Osteoblast (primary cell): Measurements from ENCODE around the gene PLA2G2C. TPM values are rescaled to one million over a fixed set of nuclear protein-coding genes. Genes with fewer than 3 reads are reported as not detected.

ENCODE experiments used
- DNase-seq: peaks from one replicate; pipeline ENCODE4 v3.0.0; 2011; ENCODE audit warnings: low spot score, mixed read lengths; ENCODE audit not compliant: insufficient read length; ENCODE audit errors: missing footprints
- H2AFZ ChIP-seq: 2 replicates; pipeline ENCODE4 v1.6.0; 2011; ENCODE audit warnings: mild to moderate bottlenecking, low read length
- H3K27ac ChIP-seq: 2 replicates; pipeline ENCODE4 v1.5.1; 2011; ENCODE audit warnings: mild to moderate bottlenecking, low read depth, low read length, moderate library complexity
- H3K27me3 ChIP-seq: 2 replicates; pipeline ENCODE4 v1.6.0; 2012; ENCODE audit warnings: mild to moderate bottlenecking, control low read depth, inconsistent platforms, low read length, moderate library complexity; ENCODE audit not compliant: insufficient read depth
- H3K36me3 ChIP-seq: 2 replicates; pipeline ENCODE4 v1.5.1; 2011; ENCODE audit warnings: mild to moderate bottlenecking, low read length, control low read depth, moderate library complexity; ENCODE audit not compliant: insufficient read depth
- H3K4me1 ChIP-seq: 2 replicates; pipeline ENCODE4 v1.5.1; 2011; ENCODE audit warnings: mild to moderate bottlenecking, low read length, control low read depth, moderate library complexity; ENCODE audit not compliant: insufficient read depth
- H3K4me2 ChIP-seq: 2 replicates; pipeline ENCODE4 v1.6.0; 2011; ENCODE audit warnings: mild to moderate bottlenecking, low read length; ENCODE audit not compliant: insufficient read depth
- H3K4me3 ChIP-seq: fragments of 200-600 bp; sonication (generic); 3 replicates; pipeline ENCODE4 v1.5.1; 2012; ENCODE audit warnings: mild to moderate bottlenecking, low read length, inconsistent platforms; ENCODE audit not compliant: insufficient read depth
- H3K79me2 ChIP-seq: 2 replicates; pipeline ENCODE4 v1.6.0; 2012; ENCODE audit warnings: mild to moderate bottlenecking, low read length, control low read depth, inconsistent platforms; ENCODE audit not compliant: insufficient read depth
- H3K9me3 ChIP-seq: 2 replicates; pipeline ENCODE4 v1.5.1; 2011; ENCODE audit warnings: low read depth, low read length, control low read depth
- H4K20me1 ChIP-seq: 2 replicates; pipeline ENCODE4 v1.6.0; 2012; ENCODE audit warnings: mild to moderate bottlenecking, low read length, control low read depth; ENCODE audit not compliant: insufficient read depth
- CTCF ChIP-seq: IDR thresholded peaks from 2 replicates; pipeline ENCODE4 v1.5.1; 2011; ENCODE audit warnings: mild to moderate bottlenecking, low read depth, low read length, moderate library complexity; ENCODE audit errors: extremely low read depth
- total RNA-seq: library from RNA; depleted of rRNA; stranded (reverse); fragments of >200 nt; gene quantifications from 2 replicates; pipeline ENCODE4 v1.2.3, GENCODE V29; 2012

The PLA2G2C gene
- total RNA-seq, 1 donor = not detected

GRCh38 chr1:20198918-20199317 is 12.6 kb upstream of the PLA2G2C start:
- no peak for DNase-seq
- no peak for TF ChIP-seq CTCF
- H3K27ac ChIP-seq = no peak overlapping the region
- H3K4me2 ChIP-seq = no peak overlapping the region
- H3K79me2 ChIP-seq = no peaks in the 10 kb centered on the region
- H3K36me3 ChIP-seq = no peaks in the 10 kb centered on the region
- no peak overlapping the region for H2AFZ ChIP-seq
- H3K9me3 ChIP-seq = no peaks in the 10 kb centered on the region
- H3K4me1 ChIP-seq = no peaks in the 10 kb centered on the region
- H3K4me3 ChIP-seq = no peak overlapping the region
- H3K27me3 ChIP-seq = peaks cover 52% of the 10 kb centered on the region
- H4K20me1 ChIP-seq = no peaks in the 10 kb centered on the region

- H3K27me3 ChIP-seq = peaks cover 55% of the 10 kb centered on the region
- no peak overlapping the region for H3K4me2 ChIP-seq
- no peaks in the 10 kb centered on the region for H3K79me2 ChIP-seq
- H3K9me3 ChIP-seq = no peaks in the 10 kb centered on the region
- no peaks in the 10 kb centered on the region for H4K20me1 ChIP-seq
- no peak overlapping the region for H3K27ac ChIP-seq
- H2AFZ ChIP-seq = no peak overlapping the region
- H3K36me3 ChIP-seq = no peaks in the 10 kb centered on the region
- no peaks in the 10 kb centered on the region for H3K4me1 ChIP-seq
- TF ChIP-seq CTCF = no peak
- no peak overlapping the region for H3K4me3 ChIP-seq
- DNase-seq = no peak
These were observed 12.0 kb upstream of the PLA2G2C start for GRCh38 chr1:20198296-20198695.

GRCh38 chr1:20197329-20197791 is 11.0 kb upstream of the PLA2G2C start:
- TF ChIP-seq CTCF = no peak
- no peak overlapping the region for H3K27ac ChIP-seq
- H3K4me3 ChIP-seq = no peak overlapping the region
- H3K79me2 ChIP-seq = no peaks in the 10 kb centered on the region
- H3K4me2 ChIP-seq = no peak overlapping the region
- H3K9me3 ChIP-seq = no peaks in the 10 kb centered on the region
- H3K27me3 ChIP-seq = peaks cover 54% of the 10 kb centered on the region
- H3K36me3 ChIP-seq = no peaks in the 10 kb centered on the region
- H4K20me1 ChIP-seq = no peaks in the 10 kb centered on the region
- H3K4me1 ChIP-seq = no peaks in the 10 kb centered on the region
- no peak overlapping the region for H2AFZ ChIP-seq
- no peak for DNase-seq

GRCh38 chr1:20195462-20195780 is 9.1 kb upstream of the PLA2G2C start:
- H3K27me3 ChIP-seq = peaks cover 49% of the 10 kb centered on the region
- H2AFZ ChIP-seq = no peak overlapping the region
- no peak overlapping the region for H3K27ac ChIP-seq
- H3K4me3 ChIP-seq = no peak overlapping the region
- no peaks in the 10 kb centered on the region for H3K4me1 ChIP-seq
- peak; percentile 3 for TF ChIP-seq CTCF
- H3K79me2 ChIP-seq = no peaks in the 10 kb centered on the region
- DNase-seq = no peak
- no peak overlapping the region for H3K4me2 ChIP-seq
- no peaks in the 10 kb centered on the region for H3K9me3 ChIP-seq
- H4K20me1 ChIP-seq = no peaks in the 10 kb centered on the region
- no peaks in the 10 kb centered on the region for H3K36me3 ChIP-seq
